Panc1 (cell line): ENCODE data around the gene DPCD. TPM values are rescaled to one million over a fixed set of nuclear protein-coding genes. Genes with fewer than 3 reads are reported as not detected.

ENCODE experiments used
- ATAC-seq: fragments of 200-7000 bp; cut with Tn5 transposase; 2 replicates; pipeline ENCODE4 v1.9.1; 2020; ENCODE audit warnings: mild to moderate bottlenecking, moderate library complexity
- BruUV-seq: library from RNA; stranded (reverse); fragments of 400-500 nt; replicated peaks from 2 replicates; lab custom pipeline; 2021; lab: Mats Ljungman, UMichigan
- CTCF ChIA-PET: fragments of 300-600 bp; sonication (Branson Sonifier 250); formaldehyde crosslinking; loops from one replicate; lab custom pipeline; 2022; ENCODE audit warnings: antibody characterized with exemption; lab: Charles Lee
- POLR2A ChIA-PET: fragments of 300-600 bp; sonication (Branson Sonifier 250); formaldehyde crosslinking; loops from one replicate; lab custom pipeline; 2022; ENCODE audit warnings: antibody characterized with exemption; lab: Charles Lee
- DNase-seq: peaks from one replicate; pipeline ENCODE4 v3.0.0-alpha.2; 2010; ENCODE audit warnings: low read depth, low spot score
- H3K27ac ChIP-seq: 2 replicates; pipeline ENCODE4 v1.5.1; 2011; ENCODE audit warnings: mild to moderate bottlenecking, low read length, inconsistent platforms
- H3K27me3 ChIP-seq: fragments of 200-500 bp; sonication (Bioruptor generic); 2 replicates; pipeline ENCODE4 v1.6.0; 2014; ENCODE audit warnings: low read length, inconsistent platforms; ENCODE audit not compliant: control insufficient read depth, insufficient read depth
- H3K36me3 ChIP-seq: fragments of 200-500 bp; sonication (Bioruptor generic); 2 replicates; pipeline ENCODE4 v1.5.1; 2014; ENCODE audit warnings: inconsistent platforms, mild to moderate bottlenecking, low read length, moderate library complexity; ENCODE audit not compliant: control insufficient read depth, insufficient read depth
- H3K4me1 ChIP-seq: 2 replicates; pipeline ENCODE4 v1.5.1; 2011; ENCODE audit warnings: inconsistent platforms, mild to moderate bottlenecking, low read length, moderate library complexity; ENCODE audit not compliant: control insufficient read depth, insufficient read depth
- H3K4me3 ChIP-seq, 2 experiments: 2 replicates each; pipeline ENCODE4 v1.5.1; 2011 to 2012; ENCODE audit warnings: low read depth in 2 of 2, low read length in 2 of 2, mild to moderate bottlenecking in 2 of 2, inconsistent platforms in 1 of 2, moderate library complexity in 1 of 2
- H3K9me3 ChIP-seq: fragments of 200-500 bp; sonication (Bioruptor generic); 2 replicates; pipeline ENCODE4 v1.5.1; 2014; ENCODE audit warnings: low read depth, mild to moderate bottlenecking, inconsistent platforms, low read length, moderate library complexity; ENCODE audit not compliant: control insufficient read depth, insufficient read depth
- POLR2AphosphoS5 ChIP-seq: IDR thresholded peaks from 2 replicates; pipeline ENCODE4 v1.6.1; 2012; ENCODE audit warnings: mild to moderate bottlenecking, low read depth, low read length, moderate library complexity
- SIN3A ChIP-seq: IDR thresholded peaks from 2 replicates; pipeline ENCODE4 v1.6.1; 2012; ENCODE audit warnings: low read depth, mild to moderate bottlenecking, low read length, moderate library complexity, borderline replicate concordance; ENCODE audit not compliant: insufficient read depth
- TCF7L2 ChIP-seq: IDR thresholded peaks from 2 replicates; pipeline ENCODE4 v1.6.1; 2011; ENCODE audit warnings: mild to moderate bottlenecking, low read depth, low read length, inconsistent platforms
- in situ Hi-C: cut with HindIII; loops from 2 replicates; pipeline ENCODE4 v1.10.0; 2016; ENCODE audit warnings: low sequenced_read_pairs, low pct_unique_long_range_greater_than_20kb
- intact Hi-C: fragments of 100-400 bp; cut with micrococcal nuclease; formaldehyde crosslinking; loops from one replicate; pipeline ENCODE4 v1.10.0; 2022; ENCODE audit not compliant: unreplicated experiment
- total RNA-seq: library from RNA; stranded (reverse); gene quantifications from one replicate; pipeline ENCODE4 v1.2.1, GENCODE V29; 2021; ENCODE audit not compliant: unreplicated experiment
- TF ChIP-seq, protein P1 (sequence below), 2 experiments: IDR thresholded peaks; 2 replicates each; pipeline ENCODE4 v1.6.1; 2011 to 2012; ENCODE audit warnings: low read depth in 2 of 2, control low read depth in 1 of 2, low read length in 1 of 2, mild to moderate bottlenecking in 1 of 2, moderate library complexity in 1 of 2; ENCODE audit not compliant: insufficient read depth in 1 of 2
- TF ChIP-seq, protein P2 (sequence below): fragments of 450-650 bp; IDR thresholded peaks from 2 replicates; pipeline ENCODE4 v1.5.1; 2017; ENCODE audit warnings: mild to moderate bottlenecking

Gene DPCD
- total RNA-seq, 1 experiment from 2014 or later, result 27.6 TPM

DNA sequence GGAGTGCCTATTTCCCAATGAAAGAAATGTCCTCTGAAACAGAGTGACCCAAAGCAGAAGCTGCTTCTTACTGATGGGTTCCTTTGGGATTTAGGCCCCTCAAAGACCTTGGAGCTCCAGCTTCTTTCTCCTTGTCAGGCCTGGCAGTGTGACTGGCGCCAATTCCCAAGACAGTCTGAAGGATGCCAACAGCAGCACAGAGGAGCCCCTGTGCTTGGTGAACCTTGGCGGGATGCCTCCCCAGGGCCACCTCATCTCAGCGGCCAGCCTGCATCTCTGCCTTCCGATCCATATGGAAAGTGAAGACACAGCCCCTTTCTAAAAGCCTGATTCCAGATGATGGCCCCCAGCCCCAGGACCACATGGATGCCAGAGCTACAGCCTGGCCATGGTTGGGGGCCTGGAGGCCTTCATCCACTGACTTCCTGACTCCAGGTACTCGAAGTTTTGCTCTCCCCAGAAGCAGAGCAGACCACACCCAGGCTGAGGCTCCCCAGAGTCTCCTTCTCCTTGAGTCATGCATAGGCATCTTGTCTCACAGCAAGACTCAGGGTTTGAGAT lies 61.5 kb downstream of the DPCD start:
- BruUV-seq, result no TSS peak
- TF ChIP-seq POLR2AphosphoS5 (no peak), SIN3A (no peak), TCF7L2 (no peak)
- TF ChIP-seq, protein P1, sequence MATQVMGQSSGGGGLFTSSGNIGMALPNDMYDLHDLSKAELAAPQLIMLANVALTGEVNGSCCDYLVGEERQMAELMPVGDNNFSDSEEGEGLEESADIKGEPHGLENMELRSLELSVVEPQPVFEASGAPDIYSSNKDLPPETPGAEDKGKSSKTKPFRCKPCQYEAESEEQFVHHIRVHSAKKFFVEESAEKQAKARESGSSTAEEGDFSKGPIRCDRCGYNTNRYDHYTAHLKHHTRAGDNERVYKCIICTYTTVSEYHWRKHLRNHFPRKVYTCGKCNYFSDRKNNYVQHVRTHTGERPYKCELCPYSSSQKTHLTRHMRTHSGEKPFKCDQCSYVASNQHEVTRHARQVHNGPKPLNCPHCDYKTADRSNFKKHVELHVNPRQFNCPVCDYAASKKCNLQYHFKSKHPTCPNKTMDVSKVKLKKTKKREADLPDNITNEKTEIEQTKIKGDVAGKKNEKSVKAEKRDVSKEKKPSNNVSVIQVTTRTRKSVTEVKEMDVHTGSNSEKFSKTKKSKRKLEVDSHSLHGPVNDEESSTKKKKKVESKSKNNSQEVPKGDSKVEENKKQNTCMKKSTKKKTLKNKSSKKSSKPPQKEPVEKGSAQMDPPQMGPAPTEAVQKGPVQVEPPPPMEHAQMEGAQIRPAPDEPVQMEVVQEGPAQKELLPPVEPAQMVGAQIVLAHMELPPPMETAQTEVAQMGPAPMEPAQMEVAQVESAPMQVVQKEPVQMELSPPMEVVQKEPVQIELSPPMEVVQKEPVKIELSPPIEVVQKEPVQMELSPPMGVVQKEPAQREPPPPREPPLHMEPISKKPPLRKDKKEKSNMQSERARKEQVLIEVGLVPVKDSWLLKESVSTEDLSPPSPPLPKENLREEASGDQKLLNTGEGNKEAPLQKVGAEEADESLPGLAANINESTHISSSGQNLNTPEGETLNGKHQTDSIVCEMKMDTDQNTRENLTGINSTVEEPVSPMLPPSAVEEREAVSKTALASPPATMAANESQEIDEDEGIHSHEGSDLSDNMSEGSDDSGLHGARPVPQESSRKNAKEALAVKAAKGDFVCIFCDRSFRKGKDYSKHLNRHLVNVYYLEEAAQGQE (IDR thresholded peaks at IDR 0.05; ENCODE audit: insufficient read depth in 1 of 2, low read depth in 2 of 2, low read length in 1 of 2), result no peak
- H3K36me3 ChIP-seq, result peaks cover 2% of the 10 kb centered on the region; the same call in 1 of the 2 replicates
- H3K9me3 ChIP-seq, result no peaks in the 10 kb centered on the region
- no peak overlapping the region for H3K27ac ChIP-seq
- in situ Hi-C loops, result no loop called here
- no peak for DNase-seq
- ChIA-PET CTCF (interaction anchor here (1.0 kb wide), 1 partner anchor 47 kb away, joined by 3 read pairs; no protein-coding TSS in a partner anchor), POLR2A (no interaction called here)
- intact Hi-C loops, result no loop called here
- ATAC-seq, result no peak
- no peak overlapping the region for H3K4me3 ChIP-seq
- H3K27me3 ChIP-seq, result no peaks in the 10 kb centered on the region
- H3K4me1 ChIP-seq, result no peaks in the 10 kb centered on the region

DNA sequence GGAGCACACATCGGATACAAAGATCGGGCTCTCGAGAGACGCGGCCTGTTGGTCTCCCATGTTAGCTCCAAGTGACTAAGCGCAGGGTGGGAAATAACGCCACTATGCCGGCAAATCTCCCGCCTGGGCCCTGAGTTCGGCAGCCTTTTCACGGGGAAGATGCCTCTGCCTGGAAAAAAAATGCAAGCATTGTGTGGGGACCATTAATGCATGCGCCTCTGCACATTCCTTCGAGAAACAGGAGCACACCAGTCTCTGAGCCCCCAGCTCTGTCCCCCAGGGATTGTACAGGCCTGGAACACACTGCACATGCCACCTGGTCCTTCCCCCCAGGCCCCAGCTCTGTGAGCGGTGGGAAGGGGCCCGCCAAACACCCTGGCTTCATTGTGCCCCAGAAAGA lies 62.7 kb downstream of the DPCD start:
- no TSS peak for BruUV-seq
- in situ Hi-C loops (no loop called here), intact Hi-C loops (no loop called here)
- DNase-seq (no peak), ATAC-seq (no peak)
- H3K4me3 ChIP-seq, result no peak overlapping the region
- peaks cover 2% of the 10 kb centered on the region; the same call in 1 of the 2 replicates for H3K36me3 ChIP-seq
- no peaks in the 10 kb centered on the region for H3K4me1 ChIP-seq
- no peak overlapping the region for H3K27ac ChIP-seq
- CTCF ChIA-PET, result no interaction called here
- no peaks in the 10 kb centered on the region for H3K9me3 ChIP-seq
- TF ChIP-seq, protein P1 (IDR thresholded peaks at IDR 0.05; ENCODE audit: insufficient read depth in 1 of 2, low read depth in 2 of 2, low read length in 1 of 2), result no peak
- TF ChIP-seq, protein P2, sequence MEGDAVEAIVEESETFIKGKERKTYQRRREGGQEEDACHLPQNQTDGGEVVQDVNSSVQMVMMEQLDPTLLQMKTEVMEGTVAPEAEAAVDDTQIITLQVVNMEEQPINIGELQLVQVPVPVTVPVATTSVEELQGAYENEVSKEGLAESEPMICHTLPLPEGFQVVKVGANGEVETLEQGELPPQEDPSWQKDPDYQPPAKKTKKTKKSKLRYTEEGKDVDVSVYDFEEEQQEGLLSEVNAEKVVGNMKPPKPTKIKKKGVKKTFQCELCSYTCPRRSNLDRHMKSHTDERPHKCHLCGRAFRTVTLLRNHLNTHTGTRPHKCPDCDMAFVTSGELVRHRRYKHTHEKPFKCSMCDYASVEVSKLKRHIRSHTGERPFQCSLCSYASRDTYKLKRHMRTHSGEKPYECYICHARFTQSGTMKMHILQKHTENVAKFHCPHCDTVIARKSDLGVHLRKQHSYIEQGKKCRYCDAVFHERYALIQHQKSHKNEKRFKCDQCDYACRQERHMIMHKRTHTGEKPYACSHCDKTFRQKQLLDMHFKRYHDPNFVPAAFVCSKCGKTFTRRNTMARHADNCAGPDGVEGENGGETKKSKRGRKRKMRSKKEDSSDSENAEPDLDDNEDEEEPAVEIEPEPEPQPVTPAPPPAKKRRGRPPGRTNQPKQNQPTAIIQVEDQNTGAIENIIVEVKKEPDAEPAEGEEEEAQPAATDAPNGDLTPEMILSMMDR, result no peak
- no peak for TF ChIP-seq SIN3A
- no peak for TF ChIP-seq POLR2AphosphoS5
- TF ChIP-seq TCF7L2, result no peak
- POLR2A ChIA-PET, result no interaction called here
- no peaks in the 10 kb centered on the region for H3K27me3 ChIP-seq
